SK-N-SH treated with all-trans-retinoic acid at 6 μM for 48 hours (cell line): Measurements from ENCODE around the gene ARAP1.

Experiments used
- ATAC-seq: fragments of 200-7000 bp; cut with Tn5 transposase; 3 replicates; pipeline ENCODE4 v1.9.1; 2020; ENCODE audit warnings: mild to moderate bottlenecking, moderate library complexity
- ARNTL ChIP-seq: fragments of 450-650 bp; formaldehyde crosslinking; IDR thresholded peaks from 2 replicates; pipeline ENCODE4 v1.5.0; 2020; ENCODE audit warnings: low read depth, mild to moderate bottlenecking, moderate library complexity, borderline replicate concordance
- BACH2 ChIP-seq: fragments of 250-450 bp; sonication (Bioruptor Pico); IDR thresholded peaks from 2 replicates; pipeline ENCODE4 v1.9.0; 2021; ENCODE audit warnings: mild to moderate bottlenecking, borderline replicate concordance
- CREB5 ChIP-seq: fragments of 250-450 bp; sonication (Bioruptor Pico); IDR thresholded peaks from 2 replicates; pipeline ENCODE4 v1.5.1; 2020; ENCODE audit warnings: low read depth, mild to moderate bottlenecking, moderate library complexity
- CSDC2 ChIP-seq: fragments of 250-450 bp; sonication (Bioruptor Pico); IDR thresholded peaks from 2 replicates; pipeline ENCODE4 v1.5.0; 2020; ENCODE audit warnings: mild to moderate bottlenecking, moderate library complexity
- ESRRG ChIP-seq: fragments of 250-450 bp; sonication (Bioruptor Pico); IDR thresholded peaks from 2 replicates; pipeline ENCODE4 v1.6.1; 2021; ENCODE audit warnings: mild to moderate bottlenecking
- GLIS3 ChIP-seq: fragments of 250-450 bp; sonication (Bioruptor Pico); IDR thresholded peaks from 2 replicates; pipeline ENCODE4 v1.5.0; 2020; ENCODE audit warnings: mild to moderate bottlenecking, moderate library complexity
- ISL1 ChIP-seq: fragments of 250-450 bp; sonication (Bioruptor Pico); IDR thresholded peaks from 2 replicates; pipeline ENCODE4 v2.1.2; 2022; ENCODE audit warnings: mild to moderate bottlenecking, moderate library complexity
- OSR1 ChIP-seq: fragments of 250-450 bp; sonication (Bioruptor Pico); IDR thresholded peaks from 2 replicates; pipeline ENCODE4 v1.8.0; 2022; ENCODE audit warnings: moderate library complexity, mild to moderate bottlenecking, inconsistent platforms
- PATZ1 ChIP-seq: fragments of 250-450 bp; sonication (Bioruptor Pico); IDR thresholded peaks from 2 replicates; pipeline ENCODE4 v1.8.0; 2020; ENCODE audit warnings: mild to moderate bottlenecking, moderate library complexity, borderline replicate concordance
- PPARA ChIP-seq: fragments of 250-450 bp; sonication (Bioruptor Pico); IDR thresholded peaks from 2 replicates; pipeline ENCODE4 v1.5.0; 2020; ENCODE audit warnings: mild to moderate bottlenecking, borderline replicate concordance
- RARB ChIP-seq: fragments of 250-450 bp; sonication (Bioruptor Pico); IDR thresholded peaks from 2 replicates; pipeline ENCODE4 v1.8.0; 2021; ENCODE audit warnings: mild to moderate bottlenecking, moderate library complexity
- SNAI2 ChIP-seq: fragments of 250-450 bp; sonication (Bioruptor Pico); IDR thresholded peaks from 2 replicates; pipeline ENCODE4 v1.5.0; 2020; ENCODE audit warnings: mild to moderate bottlenecking, moderate library complexity
- TCF4 ChIP-seq: fragments of 250-450 bp; sonication (Bioruptor Pico); IDR thresholded peaks from 2 replicates; pipeline ENCODE4 v1.8.0; 2021; ENCODE audit warnings: mild to moderate bottlenecking, moderate library complexity, borderline replicate concordance
- TOX ChIP-seq: fragments of 250-450 bp; sonication (Bioruptor Pico); IDR thresholded peaks from 2 replicates; pipeline ENCODE4 v1.8.0; 2021; ENCODE audit warnings: mild to moderate bottlenecking, moderate library complexity, borderline replicate concordance
- ZFP3 ChIP-seq: fragments of 250-450 bp; sonication (Bioruptor Pico); IDR thresholded peaks from 2 replicates; pipeline ENCODE4 v1.5.0; 2020; ENCODE audit warnings: mild to moderate bottlenecking, moderate library complexity
- ZNF565 ChIP-seq: fragments of 450-650 bp; formaldehyde crosslinking; conservative IDR thresholded peaks from 2 replicates; pipeline ENCODE4 v1.5.0; 2020; ENCODE audit warnings: low read depth, mild to moderate bottlenecking, moderate library complexity
- ZNF8 ChIP-seq: fragments of 450-650 bp; formaldehyde crosslinking; IDR thresholded peaks from 2 replicates; pipeline ENCODE4 v1.5.0; 2020; ENCODE audit warnings: mild to moderate bottlenecking, moderate library complexity
- TF ChIP-seq, protein P1 (sequence below): fragments of 250-450 bp; sonication (Bioruptor Pico); IDR thresholded peaks from 2 replicates; pipeline ENCODE4 v1.5.0; 2020; ENCODE audit warnings: mild to moderate bottlenecking, moderate library complexity
- TF ChIP-seq, protein P2 (sequence below): fragments of 250-450 bp; sonication (Bioruptor Pico); IDR thresholded peaks from 2 replicates; pipeline ENCODE4 v1.5.1; 2021; ENCODE audit warnings: mild to moderate bottlenecking, moderate library complexity

The ARAP1 gene

DNA sequence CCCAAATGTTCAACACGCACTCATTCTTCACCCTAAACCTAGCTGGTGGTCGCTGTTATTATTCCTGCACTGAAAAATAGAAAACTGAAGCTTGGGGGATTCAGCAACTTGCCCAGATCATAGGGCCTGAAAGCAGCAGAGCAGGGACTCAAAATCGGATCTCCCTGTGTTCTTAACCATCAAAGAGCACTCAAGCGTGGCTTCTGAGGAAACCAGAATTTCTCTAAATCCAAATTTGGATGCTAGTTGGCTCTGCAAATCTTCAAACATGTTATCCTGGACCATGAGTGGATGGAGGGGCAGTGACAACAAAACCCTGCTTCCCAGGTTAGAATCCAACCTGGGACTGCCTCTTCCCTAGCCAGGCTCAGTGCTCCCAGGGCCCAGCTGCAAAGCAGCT lies 11.6 kb upstream of the ARAP1 start:
- TF ChIP-seq TCF4 (CRISPR knock-in tag) (no peak), ZFP3 (CRISPR knock-in tag) (no peak), CREB5 (no peak), ESRRG (CRISPR knock-in tag) (no peak), ARNTL (CRISPR knock-in tag) (no peak)
- TF ChIP-seq, protein P1, sequence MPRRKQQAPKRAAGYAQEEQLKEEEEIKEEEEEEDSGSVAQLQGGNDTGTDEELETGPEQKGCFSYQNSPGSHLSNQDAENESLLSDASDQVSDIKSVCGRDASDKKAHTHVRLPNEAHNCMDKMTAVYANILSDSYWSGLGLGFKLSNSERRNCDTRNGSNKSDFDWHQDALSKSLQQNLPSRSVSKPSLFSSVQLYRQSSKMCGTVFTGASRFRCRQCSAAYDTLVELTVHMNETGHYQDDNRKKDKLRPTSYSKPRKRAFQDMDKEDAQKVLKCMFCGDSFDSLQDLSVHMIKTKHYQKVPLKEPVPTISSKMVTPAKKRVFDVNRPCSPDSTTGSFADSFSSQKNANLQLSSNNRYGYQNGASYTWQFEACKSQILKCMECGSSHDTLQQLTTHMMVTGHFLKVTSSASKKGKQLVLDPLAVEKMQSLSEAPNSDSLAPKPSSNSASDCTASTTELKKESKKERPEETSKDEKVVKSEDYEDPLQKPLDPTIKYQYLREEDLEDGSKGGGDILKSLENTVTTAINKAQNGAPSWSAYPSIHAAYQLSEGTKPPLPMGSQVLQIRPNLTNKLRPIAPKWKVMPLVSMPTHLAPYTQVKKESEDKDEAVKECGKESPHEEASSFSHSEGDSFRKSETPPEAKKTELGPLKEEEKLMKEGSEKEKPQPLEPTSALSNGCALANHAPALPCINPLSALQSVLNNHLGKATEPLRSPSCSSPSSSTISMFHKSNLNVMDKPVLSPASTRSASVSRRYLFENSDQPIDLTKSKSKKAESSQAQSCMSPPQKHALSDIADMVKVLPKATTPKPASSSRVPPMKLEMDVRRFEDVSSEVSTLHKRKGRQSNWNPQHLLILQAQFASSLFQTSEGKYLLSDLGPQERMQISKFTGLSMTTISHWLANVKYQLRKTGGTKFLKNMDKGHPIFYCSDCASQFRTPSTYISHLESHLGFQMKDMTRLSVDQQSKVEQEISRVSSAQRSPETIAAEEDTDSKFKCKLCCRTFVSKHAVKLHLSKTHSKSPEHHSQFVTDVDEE (CRISPR knock-in tag): no peak
- no peak for ATAC-seq

DNA sequence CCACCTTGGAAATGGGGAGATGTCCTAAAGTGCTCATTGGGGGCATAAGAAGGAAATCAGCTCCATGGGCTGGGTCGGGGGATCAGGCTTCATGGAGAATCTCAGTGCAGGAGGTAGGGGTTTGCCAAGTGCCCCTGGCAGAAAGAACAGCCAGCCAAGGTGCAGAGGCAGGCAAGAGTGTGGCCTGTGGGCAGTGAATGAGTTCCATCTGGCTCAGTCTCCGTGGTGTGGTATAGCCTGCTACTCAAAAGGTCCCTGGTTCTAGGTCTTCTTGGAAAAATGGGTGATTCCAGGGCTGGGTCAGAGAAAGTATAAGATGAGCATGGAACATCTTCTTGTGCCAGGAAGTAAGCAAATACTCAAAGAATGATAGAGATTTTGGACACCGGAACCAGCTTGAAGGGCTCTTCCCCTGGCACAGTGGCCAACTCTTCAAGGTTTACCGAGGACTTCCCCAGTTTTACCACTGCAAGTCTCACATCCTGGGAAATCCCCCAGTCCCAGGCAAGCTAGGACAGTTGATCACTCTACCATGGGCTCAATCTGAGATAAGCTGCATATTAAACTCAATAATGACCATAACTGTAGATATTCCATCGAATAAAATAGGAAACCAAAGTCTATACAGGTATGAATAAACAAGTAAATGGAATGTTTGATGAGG lies 10.6 kb upstream of the ARAP1 start:
- ATAC-seq: no peak
- no peak for TF ChIP-seq TOX (CRISPR knock-in tag)
- TF ChIP-seq RARB (CRISPR knock-in tag): no peak
- TF ChIP-seq SNAI2: no peak
- no peak for TF ChIP-seq TCF4 (CRISPR knock-in tag)
- no peak for TF ChIP-seq PATZ1 (CRISPR knock-in tag)
- TF ChIP-seq CSDC2 (CRISPR knock-in tag): no peak
- no peak for TF ChIP-seq BACH2 (CRISPR knock-in tag)
- no peak for TF ChIP-seq ZNF565
- TF ChIP-seq CREB5: no peak
- TF ChIP-seq ISL1 (CRISPR knock-in tag): no peak
- no peak for TF ChIP-seq OSR1
- TF ChIP-seq ZNF8: no peak
- no peak for TF ChIP-seq ARNTL (CRISPR knock-in tag)
- no peak for TF ChIP-seq ESRRG (CRISPR knock-in tag)
- TF ChIP-seq, protein P1 (CRISPR knock-in tag): no peak
- TF ChIP-seq PPARA (CRISPR knock-in tag): no peak
- TF ChIP-seq, protein P2, sequence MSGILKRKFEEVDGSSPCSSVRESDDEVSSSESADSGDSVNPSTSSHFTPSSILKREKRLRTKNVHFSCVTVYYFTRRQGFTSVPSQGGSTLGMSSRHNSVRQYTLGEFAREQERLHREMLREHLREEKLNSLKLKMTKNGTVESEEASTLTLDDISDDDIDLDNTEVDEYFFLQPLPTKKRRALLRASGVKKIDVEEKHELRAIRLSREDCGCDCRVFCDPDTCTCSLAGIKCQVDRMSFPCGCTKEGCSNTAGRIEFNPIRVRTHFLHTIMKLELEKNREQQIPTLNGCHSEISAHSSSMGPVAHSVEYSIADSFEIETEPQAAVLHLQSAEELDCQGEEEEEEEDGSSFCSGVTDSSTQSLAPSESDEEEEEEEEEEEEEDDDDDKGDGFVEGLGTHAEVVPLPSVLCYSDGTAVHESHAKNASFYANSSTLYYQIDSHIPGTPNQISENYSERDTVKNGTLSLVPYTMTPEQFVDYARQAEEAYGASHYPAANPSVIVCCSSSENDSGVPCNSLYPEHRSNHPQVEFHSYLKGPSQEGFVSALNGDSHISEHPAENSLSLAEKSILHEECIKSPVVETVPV (CRISPR knock-in tag): no peak
- no peak for TF ChIP-seq GLIS3 (CRISPR knock-in tag)
